Stomach (tissue), 4 donors: ENCODE results near the gene SNX15.

Experiments used
- EP300 ChIP-seq: sonication (generic); formaldehyde crosslinking; IDR thresholded peaks from one replicate; pipeline ENCODE4 v1.6.1; 2017; ENCODE audit warnings: antibody characterized with exemption
- POLR2A ChIP-seq, 4 donors: fragments of 450-650 bp; IDR thresholded peaks; one replicate each; pipeline ENCODE4 v1.6.1; 2016; ENCODE audit warnings: antibody characterized with exemption in 4 of 4, control low read depth in 2 of 4, mild to moderate bottlenecking in 1 of 4, moderate library complexity in 1 of 4
- POLR2AphosphoS5 ChIP-seq, 3 donors: sonication (generic); formaldehyde crosslinking; IDR thresholded peaks; one replicate each; pipeline ENCODE4 v1.6.1; 2016; ENCODE audit warnings: antibody characterized with exemption in 3 of 3
- TF ChIP-seq, protein P1 (sequence below), 7 experiments: fragments of 450-650 bp in 4 of 7; fragments of 200-600 bp in 3 of 7; sonication (generic) in 3 of 7; IDR thresholded peaks; one replicate each; pipeline ENCODE4 v1.5.1; 2016 to 2019; ENCODE audit warnings: antibody characterized with exemption in 7 of 7, control low read depth in 2 of 7, mild to moderate bottlenecking in 1 of 7

DNA sequence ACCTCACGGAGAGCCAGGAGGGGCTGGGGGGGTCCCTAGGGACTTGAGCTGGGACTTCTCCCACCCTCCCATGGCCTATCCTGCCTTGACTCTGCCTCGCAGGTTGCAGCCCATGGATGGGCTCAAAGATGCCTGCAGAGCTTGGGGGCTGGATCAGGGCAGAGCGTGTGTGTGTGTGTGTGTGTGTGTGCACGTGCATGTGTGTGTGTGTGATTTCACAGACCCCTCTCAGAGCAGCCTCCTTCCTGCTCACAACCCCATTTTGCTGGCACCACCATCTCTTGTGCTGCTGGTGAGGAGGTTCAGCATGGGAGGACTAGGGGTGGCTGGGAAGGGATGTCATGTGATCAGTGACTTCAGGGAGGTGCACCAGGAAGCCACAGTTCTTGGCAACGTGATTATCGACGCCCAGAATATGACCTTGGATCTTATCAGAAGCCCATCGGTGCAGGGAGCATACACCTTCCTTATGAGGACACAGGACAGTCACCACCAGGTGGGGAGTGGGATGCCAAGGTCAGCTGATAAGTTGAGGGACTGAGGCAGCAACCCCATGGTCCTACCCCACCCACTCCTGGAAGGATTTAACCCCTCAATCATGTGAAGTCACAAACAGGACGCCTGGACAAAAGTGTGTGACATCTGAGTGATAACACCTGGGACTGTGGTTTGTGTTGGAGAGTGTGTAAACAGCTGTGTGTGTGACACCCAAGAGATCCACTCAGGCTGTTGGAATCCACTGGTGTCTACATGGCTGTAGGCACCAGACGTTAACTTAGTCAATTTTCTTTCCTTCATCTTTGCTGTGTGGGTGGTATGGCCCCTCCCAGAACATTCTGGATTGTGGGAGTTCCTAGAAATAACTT lies 33.0 kb downstream of the SNX15 start:
- TF ChIP-seq, protein P1, sequence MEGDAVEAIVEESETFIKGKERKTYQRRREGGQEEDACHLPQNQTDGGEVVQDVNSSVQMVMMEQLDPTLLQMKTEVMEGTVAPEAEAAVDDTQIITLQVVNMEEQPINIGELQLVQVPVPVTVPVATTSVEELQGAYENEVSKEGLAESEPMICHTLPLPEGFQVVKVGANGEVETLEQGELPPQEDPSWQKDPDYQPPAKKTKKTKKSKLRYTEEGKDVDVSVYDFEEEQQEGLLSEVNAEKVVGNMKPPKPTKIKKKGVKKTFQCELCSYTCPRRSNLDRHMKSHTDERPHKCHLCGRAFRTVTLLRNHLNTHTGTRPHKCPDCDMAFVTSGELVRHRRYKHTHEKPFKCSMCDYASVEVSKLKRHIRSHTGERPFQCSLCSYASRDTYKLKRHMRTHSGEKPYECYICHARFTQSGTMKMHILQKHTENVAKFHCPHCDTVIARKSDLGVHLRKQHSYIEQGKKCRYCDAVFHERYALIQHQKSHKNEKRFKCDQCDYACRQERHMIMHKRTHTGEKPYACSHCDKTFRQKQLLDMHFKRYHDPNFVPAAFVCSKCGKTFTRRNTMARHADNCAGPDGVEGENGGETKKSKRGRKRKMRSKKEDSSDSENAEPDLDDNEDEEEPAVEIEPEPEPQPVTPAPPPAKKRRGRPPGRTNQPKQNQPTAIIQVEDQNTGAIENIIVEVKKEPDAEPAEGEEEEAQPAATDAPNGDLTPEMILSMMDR (IDR thresholded peaks at IDR 0.05) = no peak
- TF ChIP-seq POLR2AphosphoS5 (IDR thresholded peaks at IDR 0.05) (no peak), EP300 (no peak), POLR2A (IDR thresholded peaks at IDR 0.05) (no peak)
